ENCODE data around the gene LSR.

Gene LSR

DNA sequence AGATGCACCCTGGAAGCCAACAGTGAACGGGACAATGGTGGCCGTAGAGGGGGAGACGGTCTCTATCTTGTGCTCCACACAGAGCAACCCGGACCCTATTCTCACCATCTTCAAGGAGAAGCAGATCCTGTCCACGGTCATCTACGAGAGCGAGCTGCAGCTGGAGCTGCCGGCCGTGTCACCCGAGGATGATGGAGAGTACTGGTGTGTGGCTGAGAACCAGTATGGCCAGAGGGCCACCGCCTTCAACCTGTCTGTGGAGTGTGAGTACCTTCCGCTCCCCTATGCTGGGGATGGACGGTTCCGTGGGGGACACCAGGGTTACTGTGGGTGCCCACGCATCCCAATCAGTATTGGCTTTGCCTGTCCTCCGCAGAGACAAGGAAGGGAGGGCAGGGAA, 53.6 kb downstream of the LSR start:
- no peak for DNase-seq (ENCODE audit: low read depth)

- DNase-seq (ENCODE audit: low read depth) = no peak
Observed at GRCh38 chr19:35303357-35303915, 54.6 kb downstream of the LSR start.

- DNase-seq (ENCODE audit: low read depth) = no peak
Observed at GRCh38 chr19:35304036-35304435, 55.2 kb downstream of the LSR start.

GRCh38 chr19:35305181-35305580, 56.4 kb downstream of the LSR start:
- DNase-seq (ENCODE audit: low read depth) = no peak

- no peak for DNase-seq (ENCODE audit: low read depth)
Observed at GRCh38 chr19:35306473-35307246, 57.9 kb downstream of the LSR start.

DNA sequence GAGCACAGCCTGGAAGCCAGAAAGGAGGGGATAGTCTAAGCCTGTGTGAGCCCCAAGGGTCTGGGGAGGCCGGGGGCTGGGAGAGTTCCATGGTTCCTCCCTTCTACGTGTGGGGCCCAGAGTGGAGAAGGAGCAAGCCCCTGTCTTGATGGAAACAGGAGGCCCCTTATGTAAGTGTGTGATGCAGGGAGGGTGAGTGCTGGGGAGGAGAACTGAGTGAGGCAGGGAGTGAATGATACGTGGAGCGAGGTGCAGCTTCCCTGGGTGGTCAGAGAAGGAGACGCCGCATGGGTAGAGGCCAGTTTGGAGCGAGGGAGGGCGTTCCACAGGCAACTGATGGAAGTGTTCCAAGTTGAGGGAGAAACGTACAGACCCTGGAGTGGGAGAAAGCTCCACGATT, 59.1 kb downstream of the LSR start:
- no peak for DNase-seq (ENCODE audit: low read depth)

DNA sequence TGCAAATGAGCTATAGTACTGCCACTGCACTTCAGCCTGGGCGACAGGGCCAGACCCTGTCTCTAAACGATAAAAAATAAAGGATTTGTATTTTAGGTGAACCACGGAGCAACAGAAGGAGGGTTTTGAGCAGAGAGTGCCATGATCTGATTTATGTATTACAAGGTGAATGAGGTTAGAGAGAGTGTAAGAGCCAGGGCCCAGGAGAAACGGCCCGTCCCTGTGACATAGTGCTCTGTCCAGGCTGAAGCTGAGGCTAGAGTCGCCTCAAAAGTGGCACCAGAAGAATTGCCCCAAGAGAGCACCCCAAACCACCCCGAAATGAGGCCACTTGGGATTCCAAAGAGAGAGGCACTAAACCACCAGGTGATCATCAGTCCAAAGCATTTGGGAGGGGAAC, 60.1 kb downstream of the LSR start:
- no peak for DNase-seq (ENCODE audit: low read depth)

GRCh38 chr19:35309481-35310279, 60.9 kb downstream of the LSR start:
- DNase-seq (ENCODE audit: low read depth) = peak; percentile 94

DNA sequence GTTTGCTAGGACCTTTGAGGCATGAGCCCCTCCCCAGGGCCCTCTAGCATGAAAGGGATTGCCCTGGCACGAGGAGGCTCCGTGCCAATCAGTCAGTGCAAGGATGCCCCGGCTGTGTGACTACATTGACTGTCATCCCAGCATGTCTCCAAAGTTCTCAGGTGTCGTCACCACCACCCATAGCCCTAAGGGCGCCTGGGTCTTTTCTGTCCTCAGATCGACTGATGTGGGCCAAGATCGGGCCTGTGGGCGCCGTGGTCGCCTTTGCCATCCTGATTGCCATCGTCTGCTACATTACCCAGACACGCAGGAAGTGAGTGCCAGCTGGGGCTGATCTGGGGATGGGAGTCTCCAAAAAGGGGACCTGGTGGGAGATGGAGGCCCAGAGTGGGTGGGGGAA, 61.5 kb downstream of the LSR start:
- DNase-seq (ENCODE audit: low read depth) = no peak

- no peak for DNase-seq (ENCODE audit: low read depth)
Observed at GRCh38 chr19:35310811-35311465, 62.1 kb downstream of the LSR start.

DNA sequence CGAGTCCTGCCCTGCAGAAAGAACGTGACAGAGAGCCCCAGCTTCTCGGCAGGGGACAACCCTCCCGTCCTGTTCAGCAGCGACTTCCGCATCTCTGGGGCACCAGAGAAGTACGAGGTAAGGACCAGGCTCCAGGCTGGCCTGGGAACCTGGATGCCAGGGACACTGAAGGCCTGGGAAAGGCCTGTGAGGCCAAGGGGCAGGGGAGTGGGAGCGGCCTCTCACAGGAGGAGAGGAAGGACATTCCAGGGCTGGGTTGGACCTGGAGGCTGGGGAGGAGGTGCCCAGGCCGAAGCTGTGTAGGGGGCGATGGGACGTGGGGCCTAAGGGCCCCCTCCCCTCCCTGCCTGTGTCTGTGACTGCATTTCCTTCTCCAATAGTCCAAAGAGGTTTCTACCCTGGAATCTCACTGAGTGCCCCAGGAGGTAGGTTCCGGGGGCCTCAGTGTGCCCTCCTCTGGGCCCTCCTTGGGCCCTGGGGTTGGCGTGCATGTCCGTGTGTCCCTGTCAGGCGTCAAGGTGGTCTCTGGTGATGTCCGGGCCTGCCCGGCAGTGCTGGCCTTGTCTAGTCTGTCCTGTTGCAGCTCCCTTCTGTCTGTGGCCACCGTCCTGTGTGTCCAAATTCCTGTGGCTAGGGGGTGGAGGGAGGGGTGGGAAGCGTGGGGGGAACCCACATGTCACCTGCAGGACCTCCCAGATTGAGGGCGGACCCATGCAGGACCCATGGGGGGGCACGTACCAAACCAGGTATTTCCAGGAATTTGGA, 63.3 kb downstream of the LSR start:
- no peak for DNase-seq (ENCODE audit: low read depth)

- DNase-seq (ENCODE audit: low read depth) = no peak
Observed at GRCh38 chr19:35313587-35313986, 64.8 kb downstream of the LSR start.

DNA sequence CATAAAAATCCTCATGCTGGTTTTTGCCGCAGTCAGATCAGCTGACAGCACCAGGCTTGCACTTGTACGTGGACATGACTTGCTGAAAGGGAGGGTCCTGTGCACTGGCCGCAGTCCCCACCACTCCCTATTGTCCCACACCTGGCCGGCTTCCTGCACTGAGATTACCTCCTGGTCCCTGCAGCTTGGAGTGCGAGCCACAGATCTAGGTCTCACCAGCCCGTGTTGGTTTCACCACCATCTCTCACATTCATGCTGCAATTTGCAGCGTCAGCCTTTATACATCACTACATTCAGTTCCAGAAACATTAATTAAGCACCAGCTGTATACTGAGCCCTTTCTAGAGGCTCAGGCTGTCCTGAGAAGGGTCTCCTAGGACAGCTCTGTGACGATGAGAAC, 65.2 kb downstream of the LSR start:
- DNase-seq (ENCODE audit: low read depth) = no peak

- no peak for DNase-seq (ENCODE audit: low read depth)
Observed at GRCh38 chr19:35314858-35315470, 66.2 kb downstream of the LSR start.

DNA sequence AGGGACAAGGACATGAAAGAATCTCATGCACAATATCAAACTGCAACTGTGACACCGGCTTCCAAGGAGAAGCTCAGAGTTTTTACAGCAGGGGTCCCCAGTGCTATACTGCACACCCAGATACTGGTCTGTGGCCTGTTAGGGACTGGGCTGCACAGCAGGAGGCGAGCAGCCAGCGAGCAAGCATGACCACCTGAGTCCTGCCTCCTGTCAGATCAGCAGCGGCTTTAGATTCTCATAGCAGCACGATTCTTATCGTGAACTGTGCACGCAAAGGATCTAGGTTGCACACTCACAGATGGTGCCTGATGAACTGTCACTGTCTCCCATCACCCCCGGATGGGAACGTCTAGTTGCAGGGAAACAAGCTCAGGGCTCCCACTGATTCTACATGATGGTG, 67.1 kb downstream of the LSR start:
- no peak for DNase-seq (ENCODE audit: low read depth)

DNA sequence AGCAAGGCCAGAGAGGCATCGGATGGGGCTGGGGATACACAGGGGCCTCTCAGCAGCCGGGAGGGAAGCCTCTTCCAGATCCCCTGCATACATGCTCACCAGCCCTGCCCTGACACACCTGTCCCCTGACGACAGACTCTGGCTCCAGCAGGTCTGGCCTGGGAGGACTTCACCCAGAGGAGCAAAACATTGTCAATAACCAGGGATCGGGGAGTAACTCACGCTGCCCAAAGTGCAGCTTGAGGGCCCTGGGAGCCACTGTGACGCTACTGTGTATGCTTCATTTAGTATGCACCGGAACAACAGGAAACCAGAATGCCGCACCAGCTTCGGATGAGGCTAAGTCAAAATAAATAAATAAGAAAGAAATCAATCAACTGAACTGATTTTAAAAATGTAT, 67.8 kb downstream of the LSR start:
- no peak for DNase-seq (ENCODE audit: low read depth)

Data from iris pigment epithelial cell (primary cell).